Calu3 (cell line): ENCODE measurements around the gene FMN2. TPM values are rescaled to one million over a fixed set of nuclear protein-coding genes. Genes with fewer than 3 reads are reported as not detected.

Experiments
- BruUV-seq: library from RNA; stranded (reverse); fragments of 400-500 nt; replicated peaks from 2 replicates; lab custom pipeline; 2021; lab: Mats Ljungman, UMichigan
- CTCF ChIA-PET: fragments of 300-600 bp; sonication (Branson Sonifier 250); formaldehyde crosslinking; loops from one replicate; lab custom pipeline; 2022; ENCODE audit warnings: antibody characterized with exemption; lab: Charles Lee
- DNase-seq: peaks from one replicate; pipeline ENCODE4 v3.0.0; 2022
- H3K27ac Mint-ChIP-seq: one replicate; pipeline ENCODE4 v1.8.0; 2022; ENCODE audit warnings: mixed read lengths; ENCODE audit not compliant: unreplicated experiment
- H3K27me3 Mint-ChIP-seq: one replicate; pipeline ENCODE4 v1.8.0; 2022; ENCODE audit warnings: mixed read lengths; ENCODE audit not compliant: unreplicated experiment
- H3K36me3 Mint-ChIP-seq: one replicate; pipeline ENCODE4 v1.8.0; 2022; ENCODE audit warnings: mild to moderate bottlenecking, moderate library complexity, mixed read lengths; ENCODE audit not compliant: insufficient read depth, unreplicated experiment
- H3K4me1 Mint-ChIP-seq: one replicate; pipeline ENCODE4 v1.8.0; 2022; ENCODE audit warnings: mild to moderate bottlenecking, low read depth, mixed read lengths; ENCODE audit not compliant: unreplicated experiment
- H3K4me3 Mint-ChIP-seq: one replicate; pipeline ENCODE4 v1.8.0; 2022; ENCODE audit warnings: mild to moderate bottlenecking, low read depth, moderate library complexity, mixed read lengths; ENCODE audit not compliant: unreplicated experiment
- H3K9me3 Mint-ChIP-seq: one replicate; pipeline ENCODE4 v1.8.0; 2022; ENCODE audit warnings: low read depth, mixed read lengths; ENCODE audit not compliant: unreplicated experiment
- intact Hi-C: fragments of 100-400 bp; cut with micrococcal nuclease; formaldehyde crosslinking; loops from one replicate; pipeline ENCODE4 v1.10.0; 2022; ENCODE audit not compliant: unreplicated experiment
- total RNA-seq: library from RNA; stranded (reverse); gene quantifications from 2 replicates; pipeline ENCODE4 v1.2.3, GENCODE V29; 2022
- TF ChIP-seq, protein P1 (sequence below): fragments of 200-600 bp; IDR thresholded peaks from one replicate; pipeline ENCODE4 v1.8.0; 2022; ENCODE audit warnings: antibody characterized with exemption; ENCODE audit not compliant: unreplicated experiment

FMN2 gene
- total RNA-seq, 1 experiment from 2014 or later: 0.12 TPM

GRCh38 chr1:240122639-240123613 is 31.2 kb downstream of the FMN2 start:
- no peaks in the 10 kb centered on the region for H3K9me3 Mint-ChIP-seq
- CTCF ChIA-PET: interaction anchor here (0.7 kb wide), 1 partner anchor 658 kb away, joined by 3 read pairs; no protein-coding TSS in a partner anchor
- H3K27ac Mint-ChIP-seq: no peak overlapping the region
- peaks cover 3% of the 10 kb centered on the region for H3K27me3 Mint-ChIP-seq
- no TSS peak for BruUV-seq
- no peaks in the 10 kb centered on the region for H3K36me3 Mint-ChIP-seq
- DNase-seq: peak; percentile 18
- no peak overlapping the region for H3K4me3 Mint-ChIP-seq
- no peaks in the 10 kb centered on the region for H3K4me1 Mint-ChIP-seq
- TF ChIP-seq, protein P1, sequence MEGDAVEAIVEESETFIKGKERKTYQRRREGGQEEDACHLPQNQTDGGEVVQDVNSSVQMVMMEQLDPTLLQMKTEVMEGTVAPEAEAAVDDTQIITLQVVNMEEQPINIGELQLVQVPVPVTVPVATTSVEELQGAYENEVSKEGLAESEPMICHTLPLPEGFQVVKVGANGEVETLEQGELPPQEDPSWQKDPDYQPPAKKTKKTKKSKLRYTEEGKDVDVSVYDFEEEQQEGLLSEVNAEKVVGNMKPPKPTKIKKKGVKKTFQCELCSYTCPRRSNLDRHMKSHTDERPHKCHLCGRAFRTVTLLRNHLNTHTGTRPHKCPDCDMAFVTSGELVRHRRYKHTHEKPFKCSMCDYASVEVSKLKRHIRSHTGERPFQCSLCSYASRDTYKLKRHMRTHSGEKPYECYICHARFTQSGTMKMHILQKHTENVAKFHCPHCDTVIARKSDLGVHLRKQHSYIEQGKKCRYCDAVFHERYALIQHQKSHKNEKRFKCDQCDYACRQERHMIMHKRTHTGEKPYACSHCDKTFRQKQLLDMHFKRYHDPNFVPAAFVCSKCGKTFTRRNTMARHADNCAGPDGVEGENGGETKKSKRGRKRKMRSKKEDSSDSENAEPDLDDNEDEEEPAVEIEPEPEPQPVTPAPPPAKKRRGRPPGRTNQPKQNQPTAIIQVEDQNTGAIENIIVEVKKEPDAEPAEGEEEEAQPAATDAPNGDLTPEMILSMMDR: no peak
- intact Hi-C loops: no loop called here

GRCh38 chr1:240126821-240127220 is 35.1 kb downstream of the FMN2 start:
- intact Hi-C loops: no loop called here
- CTCF ChIA-PET: no interaction called here
- no peak overlapping the region for H3K4me3 Mint-ChIP-seq
- H3K9me3 Mint-ChIP-seq: no peaks in the 10 kb centered on the region
- no peaks in the 10 kb centered on the region for H3K4me1 Mint-ChIP-seq
- peaks cover 22% of the 10 kb centered on the region for H3K27me3 Mint-ChIP-seq
- no peak overlapping the region for H3K27ac Mint-ChIP-seq
- TF ChIP-seq, protein P1: no peak
- no peaks in the 10 kb centered on the region for H3K36me3 Mint-ChIP-seq
- no peak for DNase-seq
- BruUV-seq: no TSS peak

DNA sequence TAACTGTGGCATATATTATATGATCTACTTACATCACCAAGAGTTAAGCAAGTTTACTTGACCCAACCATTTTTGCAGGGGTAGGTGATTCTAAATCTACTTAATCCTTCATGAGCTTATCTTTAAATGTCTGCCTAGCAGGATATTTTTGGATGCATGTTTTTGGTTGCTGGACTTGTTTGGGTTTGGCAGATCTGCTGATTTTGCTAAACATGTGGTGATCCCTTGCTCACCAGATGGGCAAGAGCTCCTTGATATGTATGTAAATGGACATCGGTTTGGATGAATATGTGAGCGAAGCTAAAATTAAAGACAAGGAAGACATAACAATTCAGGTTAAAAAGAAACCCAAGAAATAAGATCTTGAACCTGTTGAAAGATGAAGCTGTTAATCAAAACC is 36.7 kb downstream of the FMN2 start:
- Mint-ChIP-seq H3K4me1 (no peaks in the 10 kb centered on the region), H3K27me3 (peaks cover 38% of the 10 kb centered on the region), H3K27ac (no peak overlapping the region), H3K36me3 (no peaks in the 10 kb centered on the region), H3K4me3 (no peak overlapping the region), H3K9me3 (peaks cover 3% of the 10 kb centered on the region)
- no TSS peak for BruUV-seq
- CTCF ChIA-PET: interaction anchor here (0.7 kb wide), 2 partner anchors 123 to 555 kb away, joined by 3 read pairs; no protein-coding TSS in a partner anchor
- DNase-seq: no peak
- intact Hi-C loops: no loop called here
- TF ChIP-seq, protein P1: no peak

GRCh38 chr1:240134113-240134512 is 42.4 kb downstream of the FMN2 start:
- no TSS peak for BruUV-seq
- Mint-ChIP-seq H3K9me3 (peaks cover 7% of the 10 kb centered on the region), H3K4me3 (no peak overlapping the region), H3K27ac (no peak overlapping the region), H3K27me3 (peaks cover 41% of the 10 kb centered on the region), H3K4me1 (no peaks in the 10 kb centered on the region), H3K36me3 (no peaks in the 10 kb centered on the region)
- CTCF ChIA-PET: interaction anchor here (0.6 kb wide), 1 partner anchor 1788 kb away, joined by 3 read pairs; no protein-coding TSS in a partner anchor
- no peak for DNase-seq
- intact Hi-C loops: no loop called here
- TF ChIP-seq, protein P1: no peak
